ENCODE measurements around the gene RAB13.
"Not testable (repeated sequence)": the region's sequence is repeated elsewhere in the genome, so short reads cannot be mapped to it uniquely, and the experiment has no call there.

The RAB13 gene

DNA sequence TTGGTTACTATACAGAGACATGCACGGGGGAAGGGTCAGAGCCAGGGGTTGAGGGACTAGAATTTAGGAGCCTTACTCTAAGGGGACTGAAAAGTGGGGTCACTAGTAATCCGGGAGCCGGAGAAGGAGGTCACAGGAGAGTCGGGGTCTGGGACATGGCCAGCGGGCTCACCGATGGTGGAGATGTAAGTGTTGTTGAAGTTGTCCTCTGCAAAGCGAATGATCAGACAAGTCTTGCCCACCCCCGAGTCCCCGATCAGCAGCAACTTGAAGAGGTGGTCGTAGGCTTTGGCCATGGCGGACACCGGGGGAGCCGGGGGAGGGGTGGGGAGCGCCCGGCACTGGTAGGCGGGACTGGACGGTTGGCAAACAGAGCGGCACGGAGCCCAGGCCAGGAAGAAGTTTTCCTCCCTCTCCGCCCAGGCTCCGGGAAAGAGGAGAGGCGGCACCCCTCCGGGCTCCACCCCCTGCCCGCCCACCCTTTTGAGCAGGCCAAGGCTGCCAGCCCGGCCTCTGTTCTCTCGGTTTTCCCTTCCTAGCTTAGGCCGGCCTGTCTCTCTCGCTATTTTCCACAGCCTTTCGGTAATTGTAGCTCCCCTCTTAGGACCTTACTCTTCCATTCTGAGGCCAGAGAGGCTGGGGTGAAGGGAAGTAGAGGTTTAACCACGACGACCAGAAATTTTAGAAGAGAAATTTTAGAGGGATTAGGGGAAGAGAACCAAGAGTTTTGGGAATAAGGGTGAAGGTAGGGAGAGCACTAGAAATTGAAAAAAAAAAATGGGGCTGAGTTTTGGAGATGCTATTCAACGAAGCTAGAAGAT lies at the start of gene RAB13:
TSS of gene RAB13 (minus strand) at position 399 of the 821 bp plus-strand sequence. CDS start at position 296, 103 bp downstream.
- peak; percentile 56 for DNase-seq

DNA sequence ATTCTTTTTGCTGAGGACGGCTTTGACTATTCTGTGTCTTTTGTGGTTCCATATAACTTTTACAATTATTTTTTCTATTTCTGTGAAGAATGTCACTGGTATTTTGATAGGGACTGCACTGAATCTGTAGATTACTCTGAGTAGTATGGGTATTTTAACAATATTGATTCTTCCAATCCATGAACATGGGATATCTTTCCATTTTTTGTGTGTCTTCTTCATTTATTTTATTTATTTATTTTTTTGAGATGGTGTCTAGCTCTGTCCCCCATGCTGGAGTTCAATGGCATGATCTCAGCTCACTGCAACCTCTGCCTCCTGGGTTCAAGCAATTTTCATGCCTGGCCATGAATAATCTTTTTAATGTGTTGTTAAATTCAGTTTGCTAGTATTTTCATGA lies 47.6 kb upstream of the RAB13 start:
- DNase-seq = not testable (repeated sequence)

DNA sequence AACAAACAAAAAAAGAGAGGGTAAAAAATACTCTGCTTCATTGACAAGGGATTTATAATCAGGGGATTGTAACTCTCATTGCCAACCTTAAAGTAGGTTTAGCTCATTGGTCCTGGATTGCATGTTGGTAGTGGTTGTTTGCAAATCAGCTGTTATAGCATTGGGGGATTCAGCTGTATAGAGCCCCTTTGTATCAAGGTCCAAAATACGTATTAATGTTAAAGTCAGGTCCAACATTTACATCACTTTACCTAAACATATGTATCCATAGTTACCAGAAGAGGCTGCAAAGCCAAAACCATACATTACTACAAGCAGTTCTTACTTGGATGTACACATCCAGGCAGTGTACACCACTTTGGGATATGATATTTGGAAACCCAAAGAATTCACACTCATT lies 33.8 kb upstream of the RAB13 start:
- no peak for DNase-seq

DNA sequence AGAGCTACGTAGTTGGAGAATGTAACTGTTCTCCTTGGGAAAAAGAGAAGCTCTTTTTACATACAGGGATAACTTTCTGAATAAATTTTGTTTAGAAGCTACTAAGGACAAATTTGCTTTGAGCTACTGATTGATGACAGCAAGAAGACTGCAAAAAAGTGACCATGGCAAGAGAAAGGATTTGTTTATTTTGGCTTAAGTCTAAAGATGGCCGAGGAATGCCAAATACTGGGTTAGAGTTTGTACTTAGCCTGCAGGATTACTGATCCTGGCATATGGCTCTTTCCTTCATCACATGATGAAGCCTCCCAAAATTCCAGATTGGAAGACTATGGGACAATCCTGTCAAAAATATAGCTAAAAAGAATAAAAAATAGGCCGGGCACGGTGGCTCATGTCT lies 33.1 kb upstream of the RAB13 start:
- DNase-seq = no peak

DNA sequence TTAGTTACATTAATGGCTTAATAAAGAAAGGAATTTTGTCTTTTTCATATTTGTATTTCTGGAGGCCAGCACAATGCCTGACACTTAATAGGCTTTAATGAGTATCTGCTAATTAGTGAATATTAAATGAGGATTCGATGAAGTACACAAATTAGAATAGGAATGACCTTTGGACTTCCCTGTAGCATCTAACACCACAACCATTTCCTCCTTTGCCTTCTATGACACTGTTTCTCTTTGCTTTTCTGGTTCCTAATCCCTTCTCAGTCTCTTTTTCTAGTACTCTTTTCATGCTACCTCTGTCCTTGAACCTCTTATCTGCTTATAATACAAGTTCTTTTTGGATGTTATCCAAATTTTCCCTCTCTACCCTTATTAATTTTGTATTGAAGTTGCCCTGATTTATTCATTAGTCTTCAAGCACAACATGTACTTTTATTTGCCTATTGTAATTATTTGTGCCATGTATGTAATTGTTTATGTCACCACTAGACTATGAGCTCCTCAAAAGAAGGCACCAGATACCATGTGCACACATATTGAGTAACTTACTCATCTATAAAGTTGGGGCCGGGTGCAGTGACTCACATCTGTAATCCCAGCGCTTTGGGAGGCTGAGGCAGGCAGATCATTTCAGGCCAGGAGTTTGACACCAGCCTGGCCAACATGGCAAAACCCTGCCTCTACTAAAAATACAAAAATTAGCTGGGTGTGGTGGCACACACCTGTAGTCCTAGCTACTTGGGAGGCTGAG lies 28.2 kb upstream of the RAB13 start:
- DNase-seq = no peak

DNA sequence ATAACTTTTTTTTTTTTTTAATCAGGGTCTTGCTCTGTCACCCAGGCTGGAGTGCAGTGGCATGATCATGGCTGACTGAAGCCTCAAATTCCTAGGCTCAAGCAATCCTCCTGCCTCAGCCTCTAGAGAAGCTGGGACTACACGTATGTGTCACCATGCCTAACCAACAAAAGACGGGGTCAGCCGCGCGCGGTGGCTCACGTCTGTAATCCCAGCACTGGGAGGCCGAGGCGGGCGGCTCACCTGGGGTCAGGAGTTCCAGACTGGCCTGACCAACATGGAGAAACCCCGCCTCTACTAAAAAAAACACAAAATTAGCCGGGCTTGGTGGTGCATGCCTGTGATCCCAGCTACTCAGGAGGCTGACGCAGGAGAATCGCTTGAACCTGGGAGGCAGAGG lies 26.4 kb upstream of the RAB13 start:
- DNase-seq = not testable (repeated sequence)

DNA sequence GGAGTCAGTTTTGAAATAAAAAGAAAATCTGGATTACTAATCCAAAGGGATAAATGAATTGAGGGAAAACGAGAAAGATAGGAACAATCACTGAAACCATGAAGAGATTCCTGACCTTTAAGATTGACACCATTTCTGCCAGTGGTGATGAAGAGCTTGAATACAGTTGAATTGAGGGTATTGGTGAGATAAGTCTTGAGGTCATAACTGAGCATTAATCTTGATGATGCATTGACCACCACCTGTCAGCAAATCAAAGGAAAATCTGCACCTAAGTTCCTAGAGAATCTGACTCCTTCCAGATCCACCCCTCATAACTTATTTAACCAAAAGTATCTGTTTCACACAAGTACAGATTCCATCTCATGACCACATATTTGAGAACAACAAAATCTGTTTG lies 26.0 kb upstream of the RAB13 start:
- no peak for DNase-seq

DNA sequence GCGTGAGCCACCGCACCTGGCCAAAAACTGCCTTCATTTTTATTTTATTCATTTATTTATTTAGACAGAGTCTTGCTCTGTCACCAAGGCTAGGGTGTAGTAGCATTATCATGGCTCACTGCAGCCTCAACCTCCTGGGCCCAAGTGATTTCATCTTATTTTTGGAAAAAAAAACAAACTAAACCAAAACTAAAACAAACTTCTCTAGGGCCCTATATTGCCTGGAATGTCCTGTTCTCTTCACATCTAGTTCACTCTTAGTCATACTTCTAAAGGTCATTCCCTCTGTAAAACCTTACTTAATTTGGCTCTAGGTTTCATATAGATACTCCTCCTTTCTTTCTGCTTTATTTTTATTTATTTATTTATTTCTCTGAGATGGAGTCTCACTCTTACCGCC lies 20.0 kb upstream of the RAB13 start:
- no peak for DNase-seq

DNA sequence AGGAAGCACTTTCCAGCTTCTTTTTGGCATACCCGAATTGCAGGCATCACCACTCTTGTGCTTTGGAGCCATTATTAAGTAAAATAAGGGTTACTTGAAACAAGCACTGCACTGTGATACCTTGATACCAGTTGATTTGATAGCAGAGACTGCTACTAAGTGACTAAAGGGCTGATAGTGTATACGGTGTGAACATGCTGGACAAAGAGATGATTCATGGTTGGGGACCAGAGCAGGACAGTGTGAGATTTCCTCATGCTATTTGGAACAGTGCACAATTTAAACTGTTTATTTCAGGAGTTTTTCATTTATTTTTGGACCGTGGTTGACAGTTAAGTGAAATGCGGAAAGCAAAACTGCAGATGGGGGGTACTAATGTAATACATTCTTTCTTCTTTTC lies 14.3 kb upstream of the RAB13 start:
- no peak for DNase-seq

DNA sequence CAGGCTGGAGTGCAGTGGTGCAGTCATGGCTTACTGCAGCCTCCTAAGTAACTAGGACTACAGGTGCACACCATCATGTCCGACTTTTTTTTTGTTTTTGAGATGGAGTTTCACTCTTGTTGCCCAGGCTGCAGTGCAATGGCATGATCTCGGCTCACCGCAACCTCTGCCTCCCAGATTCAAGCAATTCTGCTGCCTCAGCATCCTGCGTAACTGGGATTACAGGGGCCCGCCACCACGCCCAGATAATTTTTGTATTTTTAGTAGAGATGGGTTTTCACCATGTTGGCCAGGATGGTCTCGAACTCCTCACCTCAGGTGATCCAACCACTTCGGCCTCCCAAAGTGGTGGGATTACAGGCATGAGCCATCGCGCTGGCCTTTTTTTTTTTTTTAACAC lies 10.7 kb upstream of the RAB13 start:
- not testable (repeated sequence) for DNase-seq

DNA sequence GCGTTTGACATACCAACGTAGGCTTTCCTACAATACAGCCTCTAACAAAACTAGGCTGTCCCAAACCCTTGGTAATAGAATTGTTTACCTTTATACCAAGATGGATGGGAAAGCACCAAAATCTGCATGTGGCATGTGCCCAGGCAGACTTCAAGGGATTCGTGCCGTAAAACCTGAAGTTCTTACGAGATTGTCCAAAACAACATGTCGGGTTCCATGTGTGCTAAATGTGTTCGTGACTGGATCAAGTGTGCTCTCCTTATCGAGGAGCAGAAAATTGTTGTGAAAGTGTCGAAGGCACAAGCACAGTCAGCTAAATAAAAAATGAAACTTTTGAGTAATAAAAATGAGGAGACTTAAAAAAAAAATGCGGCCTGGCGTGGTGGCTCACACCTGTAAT lies 9.5 kb upstream of the RAB13 start:
- no peak for DNase-seq

DNA sequence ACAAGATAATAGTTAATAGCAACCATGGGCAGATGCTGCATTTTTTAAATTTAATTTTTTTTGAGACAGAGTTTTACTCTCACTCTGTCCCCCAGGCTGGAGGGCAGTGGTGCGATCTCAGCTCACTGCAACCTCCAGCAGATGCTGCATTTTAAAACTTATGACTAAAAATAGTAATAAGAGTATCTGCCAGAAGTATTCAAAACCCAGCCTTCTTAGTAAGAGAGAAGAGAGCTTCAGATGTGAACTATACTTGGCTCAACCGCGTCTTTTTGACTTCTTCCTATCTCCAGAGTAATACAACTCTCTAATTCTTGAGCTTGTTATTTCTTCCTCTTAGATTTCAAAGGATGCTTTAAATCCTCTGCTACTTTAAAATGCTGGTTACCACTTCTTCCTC lies 9.1 kb upstream of the RAB13 start:
- no peak for DNase-seq

DNA sequence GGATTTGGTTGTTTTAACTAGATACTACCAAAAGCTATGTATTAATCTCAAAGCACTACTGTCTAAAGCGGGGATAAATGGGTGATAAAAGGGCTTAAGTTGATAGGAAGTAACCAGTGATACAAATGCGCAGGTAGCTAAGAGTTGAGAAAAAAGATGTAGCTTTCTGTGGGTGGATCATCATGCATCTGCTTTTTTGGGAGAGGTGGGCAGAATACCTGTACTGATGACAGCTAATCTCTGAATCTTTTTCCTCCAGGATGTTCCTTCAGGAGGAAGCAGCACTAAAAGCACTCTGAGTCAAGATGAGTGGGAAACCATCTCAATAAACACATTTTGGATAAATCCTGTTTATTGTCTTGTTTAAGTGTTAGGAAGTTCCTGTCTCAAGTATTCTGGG lies 5.7 kb upstream of the RAB13 start:
- DNase-seq = no peak

DNA sequence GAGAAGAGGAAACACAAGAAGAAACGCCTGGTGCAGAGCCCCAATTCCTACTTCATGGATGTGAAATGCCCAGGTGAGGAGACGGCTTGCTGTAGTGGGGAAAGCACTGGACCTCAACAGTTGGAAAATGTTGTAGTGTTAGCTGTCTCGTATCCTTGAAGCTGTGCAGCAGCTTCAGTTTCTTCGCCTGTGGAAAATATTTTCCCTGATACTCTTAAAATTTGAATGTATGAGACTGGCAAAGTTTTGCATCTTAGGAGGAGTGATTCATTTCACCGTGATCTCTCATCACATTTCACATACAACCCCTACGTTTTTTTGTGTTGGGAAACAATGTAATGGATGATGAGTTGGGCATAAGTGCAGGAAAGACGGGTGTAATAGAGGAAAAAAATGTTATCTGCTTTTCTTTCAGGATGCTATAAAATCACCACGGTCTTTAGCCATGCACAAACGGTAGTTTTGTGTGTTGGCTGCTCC lies 5.1 kb upstream of the RAB13 start:
- no peak for DNase-seq

DNA sequence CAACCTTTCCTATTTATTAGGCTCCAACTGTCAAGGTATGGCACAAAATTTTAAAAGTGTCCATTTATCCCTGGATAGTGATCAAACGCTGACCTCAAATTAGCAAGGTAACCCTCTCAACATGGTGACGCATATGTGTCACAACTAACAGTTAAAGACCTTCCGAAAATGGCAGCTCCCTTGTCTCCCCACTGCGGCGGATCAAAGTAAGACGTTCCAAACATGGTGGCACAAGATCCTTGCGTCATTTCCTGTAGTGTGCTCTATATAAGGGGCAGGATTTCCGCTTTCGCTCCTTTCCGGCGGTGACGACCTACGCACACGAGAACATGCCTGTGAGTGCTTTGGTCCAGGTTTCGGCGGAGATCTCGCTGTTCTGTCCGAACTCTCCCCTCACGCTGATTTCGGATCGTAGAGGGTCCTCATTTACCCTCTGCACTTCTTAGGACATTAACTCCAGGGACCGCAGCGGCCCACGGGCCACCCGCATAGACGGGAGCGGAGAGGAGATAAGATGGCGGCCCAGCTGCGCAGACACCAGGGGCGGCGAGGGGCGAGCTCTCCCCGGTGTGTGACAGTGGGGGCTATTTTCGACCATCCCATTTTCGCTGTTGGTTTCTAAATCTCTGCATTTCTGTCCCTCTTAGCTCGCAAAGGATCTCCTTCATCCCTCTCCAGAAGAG lies 4.5 kb upstream of the RAB13 start, which contains the start of gene RPS27:
TSS of gene RPS27 (plus strand) at position 295 of the 683 bp plus-strand sequence. CDS start at position 330, 35 bp downstream.
- peak; percentile 98 for DNase-seq

DNA sequence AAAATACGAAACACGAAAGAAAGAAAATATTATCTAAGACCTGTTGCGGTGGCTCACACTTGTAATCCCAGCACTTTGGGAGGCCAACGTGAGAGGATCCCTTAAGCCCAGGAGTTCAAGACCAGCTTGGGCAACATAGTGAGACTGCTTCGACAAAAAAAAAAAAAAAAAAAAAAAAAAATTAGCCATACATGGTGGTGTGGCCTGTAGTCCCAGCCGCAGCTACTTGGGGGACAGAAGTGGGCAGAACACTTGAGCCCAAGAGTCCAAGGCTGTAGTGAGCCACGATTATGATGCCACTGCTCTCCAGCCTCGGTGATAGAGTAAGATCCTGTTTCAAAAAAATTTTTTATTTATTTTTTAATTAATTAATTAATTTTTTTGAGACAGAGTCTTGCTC lies 1.5 kb upstream of the RAB13 start:
- no peak for DNase-seq

DNA sequence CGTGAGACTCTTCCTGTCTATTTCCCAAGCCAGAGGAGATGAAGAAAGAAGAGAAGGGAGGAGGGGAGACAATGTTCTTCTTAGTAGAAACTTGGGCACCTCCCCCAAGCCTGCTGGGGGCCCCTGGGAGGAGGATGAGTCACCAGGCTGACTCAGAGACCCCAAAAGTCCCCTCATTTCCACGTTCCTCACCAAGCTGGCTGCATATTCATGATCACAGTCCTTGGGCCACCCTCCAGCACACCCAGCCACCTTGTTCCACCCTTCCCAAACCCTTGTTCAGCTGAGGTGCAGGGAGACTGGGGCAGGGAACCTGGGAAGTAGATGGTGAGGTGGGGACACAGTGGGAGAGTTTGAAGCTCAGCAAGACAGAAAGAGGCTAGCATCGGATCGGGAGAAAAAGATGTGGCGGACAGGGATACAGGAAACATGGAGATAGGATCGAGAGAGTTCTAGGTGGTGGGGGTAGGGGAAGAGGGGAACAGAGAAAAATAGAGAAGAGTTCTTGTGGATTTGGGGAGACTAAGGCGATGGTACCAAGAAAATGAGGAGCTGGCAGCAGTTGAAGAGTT lies 712 bp downstream of the RAB13 start:
- DNase-seq = no peak

DNA sequence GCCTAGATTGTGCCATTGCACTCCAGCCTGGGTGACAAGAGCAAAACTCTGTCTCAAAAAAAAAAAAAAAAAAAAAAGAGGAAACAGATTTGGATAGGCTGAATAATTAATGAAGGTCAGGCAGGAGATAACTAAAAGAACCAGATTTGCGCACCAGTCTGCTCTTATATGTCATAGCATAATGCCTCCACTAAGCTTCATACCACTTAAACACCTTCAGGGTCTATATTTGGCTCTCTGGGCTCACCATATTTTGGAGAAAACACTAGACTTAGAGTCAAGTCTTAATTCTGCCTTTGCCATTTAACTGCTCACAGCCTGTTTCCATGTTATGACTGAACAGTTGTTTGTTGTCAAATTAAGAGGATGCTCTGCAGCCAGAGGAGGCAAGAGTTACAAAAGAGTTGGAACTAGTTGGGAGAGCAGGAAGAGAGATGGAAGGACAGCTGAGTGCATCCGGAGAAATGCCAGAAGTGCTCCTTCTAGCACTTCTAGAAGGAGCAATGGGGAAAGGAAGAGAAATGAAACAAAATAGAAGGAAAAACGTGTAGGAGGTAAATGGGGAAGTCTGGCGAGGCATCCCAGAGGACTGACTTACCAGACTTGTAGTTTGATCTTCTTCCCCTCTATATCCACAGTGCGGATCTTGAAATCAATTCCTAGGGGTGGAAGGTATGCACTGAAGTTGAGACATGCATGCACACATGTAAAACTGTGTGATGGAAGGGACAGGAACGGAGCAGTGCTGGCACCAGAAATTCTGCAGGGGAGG lies 1.8 kb downstream of the RAB13 start:
- DNase-seq = no peak

DNA sequence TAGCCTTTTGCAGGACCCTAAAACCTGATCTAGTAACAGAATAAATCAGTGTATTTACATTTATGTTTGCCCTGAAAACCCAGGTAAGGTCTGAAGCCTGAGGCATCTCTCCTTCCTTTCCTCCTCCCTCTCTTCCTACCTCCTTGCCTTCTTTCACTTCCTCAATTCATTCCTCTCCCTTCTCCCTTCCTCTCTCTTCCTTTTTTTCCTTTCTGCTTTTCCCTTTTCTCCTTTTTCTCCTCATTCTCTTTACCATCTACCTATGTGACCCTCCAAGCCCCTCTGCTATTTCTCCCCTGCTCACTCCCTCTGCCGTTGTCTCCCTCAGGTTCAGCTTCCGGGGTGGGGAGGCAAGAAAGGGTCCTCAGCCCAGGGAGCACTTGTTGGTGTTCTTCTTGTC lies 4.4 kb downstream of the RAB13 start:
- DNase-seq = not testable (repeated sequence)

DNA sequence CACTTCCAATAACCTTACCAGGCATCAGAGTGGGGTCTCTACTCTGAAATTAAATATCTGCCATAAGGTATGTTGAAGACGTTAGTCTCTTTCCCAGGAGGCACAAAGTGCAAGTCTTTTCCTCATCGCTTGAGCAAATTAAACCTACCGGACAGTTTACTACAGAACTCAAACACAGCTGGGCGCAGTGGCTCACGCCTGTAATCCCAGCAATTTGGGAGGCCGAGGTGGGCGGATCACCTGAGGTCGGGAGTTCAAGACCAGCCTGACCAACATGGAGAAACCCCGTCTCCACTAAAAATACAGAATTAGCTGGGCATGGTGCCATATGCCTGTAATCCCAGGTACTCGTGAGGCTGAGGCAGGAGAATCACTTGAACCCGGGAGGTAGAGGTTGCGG lies 7.0 kb downstream of the RAB13 start:
- not testable (repeated sequence) for DNase-seq

DNA sequence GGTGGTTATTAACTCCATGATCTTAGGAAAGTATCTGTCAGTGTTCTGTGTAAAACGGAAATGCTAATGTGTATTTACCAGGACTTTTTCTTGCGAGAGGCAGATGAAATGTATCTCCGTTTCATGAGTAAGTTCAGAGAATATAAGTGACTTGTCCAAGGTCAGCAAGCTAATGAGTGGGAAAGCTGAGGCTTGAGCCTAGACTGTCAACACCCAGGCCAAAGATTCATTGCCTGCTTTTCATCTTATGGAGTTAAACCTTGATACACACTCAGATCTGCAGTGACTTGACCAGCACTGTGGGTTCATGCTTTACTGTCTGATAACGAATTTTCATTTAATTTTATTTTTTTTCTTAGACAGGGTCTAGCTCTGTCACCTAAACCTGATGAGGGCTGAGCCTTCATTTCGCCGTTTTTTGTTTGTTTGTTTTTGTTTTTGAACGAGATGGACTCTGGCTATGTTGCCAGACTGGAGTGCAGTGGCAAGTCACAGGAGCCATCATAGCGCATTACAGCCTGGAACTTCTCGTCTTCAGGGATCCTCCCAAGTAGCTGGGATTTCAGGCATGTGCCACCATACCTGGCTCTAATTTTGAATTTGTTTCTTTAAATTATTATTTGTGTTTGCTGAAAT lies 7.7 kb downstream of the RAB13 start:
- DNase-seq = no peak

Data from NCI-H2029 treated with DMSO at 0.1 percent for 48 hours (cell line).